H1 (cell line): ENCODE measurements around the gene MYH13. TPM values are rescaled to one million over a fixed set of nuclear protein-coding genes. Genes with fewer than 3 reads are reported as not detected.

Experiments
- CTCF ChIA-PET: fragments of 300-600 bp; sonication (Branson Sonifier 250); formaldehyde crosslinking; loops from one replicate; lab custom pipeline; 2021; ENCODE audit not compliant: partially characterized antibody; lab: Charles Lee
- POLR2A ChIA-PET: fragments of 300-600 bp; sonication (Branson Sonifier 250); formaldehyde crosslinking; loops from one replicate; lab custom pipeline; 2021; ENCODE audit warnings: inconsistent platforms; ENCODE audit not compliant: partially characterized antibody; lab: Charles Lee
- DNase-seq, 2 experiments: peaks; one replicate each; pipeline versions ENCODE4 v3.0.0 to v3.0.0-alpha.2; 2010 to 2022; ENCODE audit warnings: low spot score in 2 of 2, low read depth in 1 of 2, mixed read lengths in 1 of 2
- FAIRE-seq: peaks from 2 replicates; lab custom pipeline; 2011; peaks lifted over from hg19 to GRCh38; lab: Jason Lieb, UNC
- H2AFZ ChIP-seq: 2 replicates; pipeline ENCODE4 v1.8.1; 2012; ENCODE audit warnings: low read length, inconsistent platforms
- H2AK5ac ChIP-seq: 2 replicates; pipeline ENCODE4 v1.6.1; 2013; ENCODE audit warnings: low read depth, low read length
- H2BK120ac ChIP-seq: replicated peaks from 2 replicates; pipeline ENCODE3; 2013; ENCODE audit warnings: low read depth, low read length, inconsistent platforms
- H2BK12ac ChIP-seq: 2 replicates; pipeline ENCODE4 v1.6.1; 2013; ENCODE audit warnings: low read depth, low read length
- H2BK15ac ChIP-seq: 2 replicates; pipeline ENCODE4 v1.6.1; 2013; ENCODE audit warnings: low read length
- H2BK20ac ChIP-seq: 2 replicates; pipeline ENCODE4 v1.6.1; 2013; ENCODE audit warnings: low read length
- H2BK5ac ChIP-seq: 2 replicates; pipeline ENCODE4 v1.6.1; 2013; ENCODE audit warnings: low read depth, low read length
- H3K14ac ChIP-seq: 2 replicates; pipeline ENCODE4 v1.6.1; 2013; ENCODE audit warnings: inconsistent platforms; ENCODE audit not compliant: insufficient read length
- H3K18ac ChIP-seq: 2 replicates; pipeline ENCODE4 v1.6.1; 2013; ENCODE audit warnings: low read length; ENCODE audit errors: extremely low read depth
- H3K23ac ChIP-seq: 2 replicates; pipeline ENCODE4 v1.6.1; 2013; ENCODE audit warnings: inconsistent platforms; ENCODE audit not compliant: insufficient read length
- H3K23me2 ChIP-seq: 2 replicates; pipeline ENCODE4 v1.6.1; 2013; ENCODE audit warnings: low read depth, low read length
- H3K27ac ChIP-seq: 2 replicates; pipeline ENCODE4 v1.6.1; 2011; ENCODE audit warnings: low read depth, low read length, inconsistent platforms
- H3K27me3 ChIP-seq, 4 experiments: replicated peaks in 1 of 4; 1 replicate in 1 of 4; 2 replicates in 3 of 4; pipeline versions ENCODE4 v1.6.1 to v1.8.1; 2011 to 2013; ENCODE audit warnings: low read length in 3 of 4, mild to moderate bottlenecking in 3 of 4, inconsistent platforms in 2 of 4, mixed read lengths in 2 of 4, moderate library complexity in 1 of 4; ENCODE audit not compliant: control insufficient read depth in 3 of 4, insufficient read depth in 3 of 4; ENCODE audit errors: extremely low read depth in 1 of 4
- H3K36me3 ChIP-seq, 4 experiments: 2 replicates each; pipeline versions ENCODE4 v1.6.1 to v1.8.1; 2011 to 2013; ENCODE audit warnings: mild to moderate bottlenecking in 4 of 4, low read length in 3 of 4, moderate library complexity in 2 of 4, control low read depth in 1 of 4, inconsistent platforms in 1 of 4; ENCODE audit not compliant: insufficient read depth in 4 of 4, control insufficient read depth in 2 of 4
- H3K4ac ChIP-seq: replicated peaks from 2 replicates; pipeline ENCODE3; 2013; ENCODE audit warnings: low read length, low read depth, mixed read lengths, inconsistent platforms; ENCODE audit not compliant: insufficient read length
- H3K4me1 ChIP-seq, 4 experiments: replicated peaks in 1 of 4; 1 replicate in 1 of 4; 2 replicates in 3 of 4; pipeline versions ENCODE4 v1.6.1 to v1.8.1; 2011 to 2013; ENCODE audit warnings: low read length in 3 of 4, inconsistent platforms in 2 of 4, mixed read lengths in 1 of 4; ENCODE audit not compliant: insufficient read depth in 4 of 4, control insufficient read depth in 3 of 4
- H3K4me2 ChIP-seq, 2 experiments: 2 replicates each; pipeline versions ENCODE4 v1.6.1 to v1.8.1; 2011 to 2013; ENCODE audit warnings: low read depth in 2 of 2, low read length in 2 of 2, control low read depth in 1 of 2, inconsistent platforms in 1 of 2, mild to moderate bottlenecking in 1 of 2; ENCODE audit not compliant: insufficient read depth in 1 of 2
- H3K4me3 ChIP-seq, 4 experiments: fragments of 200-600, 300-600 bp in 1 of 4; sonication (generic), shearing (Covaris generic), sonication (Bioruptor Twin) in 1 of 4; 2 replicates each; pipeline versions ENCODE4 v1.5.1 to v1.8.1; 2011 to 2016; ENCODE audit warnings: low read length in 4 of 4, low read depth in 3 of 4, control low read depth in 2 of 4, inconsistent platforms in 2 of 4, mild to moderate bottlenecking in 2 of 4, mixed read lengths in 1 of 4, moderate library complexity in 1 of 4; ENCODE audit not compliant: insufficient read depth in 2 of 4; ENCODE audit errors: extremely low read depth in 1 of 4
- H3K56ac ChIP-seq: replicated peaks from 2 replicates; pipeline ENCODE3; 2013; ENCODE audit warnings: low read depth, mild to moderate bottlenecking, mixed read lengths, low read length, inconsistent platforms; ENCODE audit not compliant: insufficient read length
- H3K79me1 ChIP-seq: 2 replicates; pipeline ENCODE4 v1.6.1; 2013; ENCODE audit warnings: low read depth, low read length, control low read depth
- H3K79me2 ChIP-seq, 2 experiments: 2 replicates each; pipeline versions ENCODE4 v1.6.1 to v1.8.1; 2012 to 2013; ENCODE audit warnings: low read length in 2 of 2, mild to moderate bottlenecking in 2 of 2, inconsistent platforms in 1 of 2; ENCODE audit not compliant: insufficient read depth in 2 of 2, control insufficient read depth in 1 of 2
- H3K9ac ChIP-seq, 4 experiments: replicated peaks in 1 of 4; 1 replicate in 1 of 4; 2 replicates in 3 of 4; pipeline versions ENCODE4 v1.6.1 to v1.8.1; 2011 to 2013; ENCODE audit warnings: low read depth in 3 of 4, low read length in 3 of 4, control low read depth in 2 of 4, mild to moderate bottlenecking in 2 of 4, moderate library complexity in 2 of 4, inconsistent platforms in 1 of 4; ENCODE audit errors: extremely low read depth in 1 of 4
- H3K9me3 ChIP-seq, 2 experiments: 2 replicates each; pipeline versions ENCODE4 v1.6.1 to v1.8.1; 2012 to 2013; ENCODE audit warnings: mild to moderate bottlenecking in 2 of 2, moderate library complexity in 2 of 2, control low read depth in 1 of 2, inconsistent platforms in 1 of 2, low read depth in 1 of 2, low read length in 1 of 2, mixed read lengths in 1 of 2; ENCODE audit not compliant: insufficient read depth in 2 of 2
- H4K20me1 ChIP-seq, 2 experiments: replicated peaks in 1 of 2; 2 replicates each; pipeline versions ENCODE3 to v1.8.1; 2011 to 2013; ENCODE audit warnings: inconsistent platforms in 2 of 2, low read length in 2 of 2, mild to moderate bottlenecking in 1 of 2; ENCODE audit not compliant: insufficient read depth in 2 of 2, control insufficient read depth in 1 of 2
- H4K5ac ChIP-seq: 2 replicates; pipeline ENCODE4 v1.6.1; 2013; ENCODE audit warnings: low read length, low read depth, mixed read lengths, inconsistent platforms; ENCODE audit not compliant: insufficient read length
- H4K8ac ChIP-seq: 2 replicates; pipeline ENCODE4 v1.8.0; 2013; ENCODE audit warnings: mild to moderate bottlenecking, moderate library complexity, low read length, inconsistent platforms; ENCODE audit not compliant: insufficient read depth; ENCODE audit errors: extremely low read depth
- H4K91ac ChIP-seq: replicated peaks from 2 replicates; pipeline ENCODE3; 2013; ENCODE audit warnings: low read length, mixed read lengths, inconsistent platforms; ENCODE audit not compliant: insufficient read length
- CEBPB ChIP-seq: IDR thresholded peaks from 2 replicates; pipeline ENCODE4 v1.6.1; 2012; ENCODE audit warnings: low read depth, low read length
- CHD1 ChIP-seq: IDR thresholded peaks from 2 replicates; pipeline ENCODE4 v1.6.1; 2012; ENCODE audit warnings: low read depth, low read length, improper control_type of control experiment
- CHD2 ChIP-seq: IDR thresholded peaks from 2 replicates; pipeline ENCODE4 v1.6.1; 2012; ENCODE audit warnings: low read length, improper control_type of control experiment
- EP300 ChIP-seq, 2 experiments: IDR thresholded peaks; 1 replicate in 1 of 2; 2 replicates in 1 of 2; pipeline ENCODE4 v1.6.1; 2011 to 2012; ENCODE audit warnings: low read depth in 2 of 2, low read length in 2 of 2, mild to moderate bottlenecking in 2 of 2, borderline replicate concordance in 1 of 2, inconsistent platforms in 1 of 2, moderate library complexity in 1 of 2
- EZH2 ChIP-seq: fragments of 200-600 bp; sonication (generic); IDR thresholded peaks from 2 replicates; pipeline ENCODE4 v1.7.1; 2012; ENCODE audit warnings: low read depth, mild to moderate bottlenecking, moderate library complexity, low read length, inconsistent platforms; ENCODE audit not compliant: severe bottlenecking
- GABPA ChIP-seq: IDR thresholded peaks from 2 replicates; pipeline ENCODE4 v1.6.1; 2011; ENCODE audit warnings: mild to moderate bottlenecking, low read length, moderate library complexity, borderline replicate concordance; ENCODE audit not compliant: insufficient read depth
- KDM4A ChIP-seq: IDR thresholded peaks from one replicate; pipeline ENCODE4 v1.7.1; 2012; ENCODE audit warnings: low read depth, mild to moderate bottlenecking, moderate library complexity, low read length, inconsistent platforms; ENCODE audit not compliant: severe bottlenecking
- NRF1 ChIP-seq: IDR thresholded peaks from 2 replicates; pipeline ENCODE4 v1.6.1; 2011; ENCODE audit warnings: mild to moderate bottlenecking, low read depth, low read length, improper control_type of control experiment
- RXRA ChIP-seq: IDR thresholded peaks from 2 replicates; pipeline ENCODE4 v1.6.1; 2011; ENCODE audit warnings: low read depth, mild to moderate bottlenecking, low read length, moderate library complexity; ENCODE audit not compliant: insufficient read depth
- SIRT6 ChIP-seq: IDR thresholded peaks from one replicate; pipeline ENCODE4 v1.7.1; 2012; ENCODE audit warnings: low read length, inconsistent platforms
- SP2 ChIP-seq: IDR thresholded peaks from 2 replicates; pipeline ENCODE4 v1.6.1; 2012; ENCODE audit warnings: mild to moderate bottlenecking, low read length, inconsistent platforms
- SUZ12 ChIP-seq: fragments of 200-600 bp; sonication (generic); IDR thresholded peaks from 2 replicates; pipeline ENCODE4 v1.6.1; 2012; ENCODE audit warnings: mild to moderate bottlenecking, inconsistent platforms, low read length, moderate library complexity, mixed read lengths
- TEAD4 ChIP-seq: IDR thresholded peaks from 2 replicates; pipeline ENCODE4 v1.6.1; 2012; ENCODE audit warnings: low read depth, low read length, inconsistent platforms, mixed read lengths
- USF2 ChIP-seq: IDR thresholded peaks from 2 replicates; pipeline ENCODE4 v1.6.1; 2011; ENCODE audit warnings: low read length, improper control_type of control experiment
- whole genome bisulfite sequencing, 2 experiments: shearing (Covaris generic) in 1 of 2; methylation state at CpG; one replicate each; pipeline versions ENCODE4 v1.1.6 to v1.1.7; 2013 to 2015; ENCODE audit warnings: low lambda C conversion rate in 2 of 2, mixed read lengths in 2 of 2, inconsistent platforms in 1 of 2, low coverage in 1 of 2, missing lambda C conversion rate in 1 of 2; ENCODE audit not compliant: insufficient replicate concordance in 2 of 2, insufficient coverage in 1 of 2, insufficient read length in 1 of 2; ENCODE audit errors: extremely low coverage in 1 of 2, missing lambda C conversion rate in 1 of 2; 5-methylcytosine and 5-hydroxymethylcytosine counted together
- polyA plus RNA-seq, 7 experiments: library from polyadenylated mRNA; depleted of rRNA in 3 of 7; stranded (reverse) in 5 of 7; unstranded in 2 of 7; fragments of >200 nt in 5 of 7; fragments of 200-250 nt in 2 of 7; gene quantifications; 1 replicate in 5 of 7; 2 replicates in 1 of 7; 4 replicates in 1 of 7; pipeline versions ENCODE4 v1.2.1 to v1.2.3, GENCODE V29; 2011 to 2013; ENCODE audit warnings: missing spikeins in 2 of 7, mixed read lengths in 2 of 7
- total RNA-seq: library from RNA; stranded (reverse); fragmentation: NEBNext Ultra II Directional; extraction: Animal tissue kit (Norgen Biotek cat#: 25700); gene quantifications from 2 replicates; pipeline ENCODE4 v1.2.1, GENCODE V29; 2021

MYH13 gene
- total and polyA plus RNA-seq, 2 of the 8 experiments (the other 6 are each of a cell fraction or from before 2014, with no cell fraction given): not detected

GRCh38 chr17:10276436-10276835, 96.4 kb downstream of the MYH13 start:
- Histone ChIP-seq H2BK12ac (no peak overlapping the region), H2AFZ (no peak overlapping the region), H2BK15ac (no peak overlapping the region), H3K79me1 (no peaks in the 10 kb centered on the region), H3K14ac (no peak overlapping the region), H3K36me3 (no peaks in the 10 kb centered on the region), H3K4me1 (peaks cover 0 to 9% (median 1%) of the 10 kb centered on the region in 4 experiments; a peak in 2 of 7 replicates), H3K23me2 (no peaks in the 10 kb centered on the region), H2AK5ac (no peak overlapping the region), H3K4me2 (no peak overlapping the region), H3K27ac (no peak overlapping the region), H4K8ac (no peak overlapping the region), H3K23ac (no peak overlapping the region), H3K9ac (no peak overlapping the region), H2BK5ac (no peak overlapping the region), H4K5ac (no peak overlapping the region), H3K79me2 (no peaks in the 10 kb centered on the region), H3K18ac (no peak overlapping the region), H3K56ac (no peak overlapping the region), H4K91ac (no peak overlapping the region), H2BK20ac (no peak overlapping the region), H3K4me3 (no peak overlapping the region), H3K9me3 (no peaks in the 10 kb centered on the region), H4K20me1 (no peaks in the 10 kb centered on the region), H2BK120ac (no peak overlapping the region), H3K27me3 (no peaks in the 10 kb centered on the region), H3K4ac (no peak overlapping the region)
- no peak for DNase-seq
- CTCF ChIA-PET: interaction anchor here (0.6 to 1.6 kb wide), 7 partner anchors 9 to 531 kb away, joined by 3 to 4 read pairs (median 3); no protein-coding TSS in a partner anchor
- TF ChIP-seq RXRA (no peak), GABPA (no peak), SIRT6 (no peak), NRF1 (no peak), SP2 (no peak), CHD1 (no peak), EP300 (IDR thresholded peaks at IDR 0.05; ENCODE audit: borderline replicate concordance in 1 of 2, low read depth in 2 of 2, low read length in 2 of 2) (no peak), KDM4A (no peak), USF2 (no peak), EZH2 (no peak), SUZ12 (no peak), CHD2 (no peak), CEBPB (no peak), TEAD4 (no peak)
- no peak for FAIRE-seq
- 69% methylated on average over 3 of the region's 3 CpGs; no CpG with 5 or more reads in 1 of the 2 experiments for WGBS, 2 experiments
- POLR2A ChIA-PET: interaction anchor here (0.9 kb wide), 1 partner anchor 19 kb away, joined by 3 read pairs; no protein-coding TSS in a partner anchor
